Endometrial microvascular endothelial cells (primary cell): ENCODE results near the gene PARK7. TPM values are rescaled to one million over a fixed set of nuclear protein-coding genes. Genes with fewer than 3 reads are reported as not detected.

Experiments
- in situ Hi-C: cut with HindIII; loops from 2 replicates; pipeline ENCODE4 v1.10.0; 2017; ENCODE audit warnings: low sequenced_read_pairs, low pct_unique_long_range_greater_than_20kb; ENCODE audit errors: inconsistent ontology term
- total RNA-seq: library from RNA; depleted of rRNA; stranded (reverse); fragments of >200 nt; gene quantifications from one replicate; pipeline ENCODE4 v1.2.3, GENCODE V29; 2015; ENCODE audit errors: inconsistent ontology term

The PARK7 gene
- total RNA-seq, 1 donor from 2014 or later = 247 TPM

DNA sequence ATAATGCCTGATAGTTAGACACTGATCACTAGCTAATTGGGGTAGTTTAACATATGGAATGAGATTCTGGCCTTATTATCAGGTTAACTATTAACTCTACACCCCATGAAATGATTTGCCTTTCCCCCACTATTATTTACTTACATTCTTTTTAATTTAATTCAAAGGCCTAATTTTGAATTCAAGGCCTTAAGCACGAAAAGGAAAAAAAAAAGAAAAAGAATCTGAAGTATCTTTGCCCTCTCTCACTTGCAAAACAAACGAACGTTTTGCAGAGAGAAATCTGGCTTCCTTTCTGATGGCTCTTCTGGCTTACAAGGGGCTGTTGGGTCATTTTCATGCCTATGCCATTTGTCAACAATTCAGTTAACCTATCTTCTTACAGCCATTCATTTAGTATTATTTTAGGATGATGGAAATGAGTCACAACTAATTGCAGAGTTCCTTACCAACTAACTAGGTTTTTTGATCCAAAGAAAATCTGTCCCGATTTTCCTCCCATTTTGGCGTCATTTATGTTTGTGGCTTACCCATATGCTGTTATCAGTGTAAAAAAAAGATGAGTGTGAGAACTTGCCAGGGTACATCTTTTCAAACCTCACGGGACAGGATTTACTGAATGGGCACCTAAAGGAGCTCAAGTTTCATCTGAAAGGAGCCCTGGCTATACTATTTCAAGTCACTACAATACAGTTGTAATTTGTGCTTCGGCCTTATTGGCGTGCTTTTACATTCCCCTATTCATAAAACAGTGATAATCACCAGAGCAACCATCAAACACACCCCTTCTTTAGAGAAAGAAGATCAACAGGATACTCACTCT lies 66.4 kb downstream of the PARK7 start:
- in situ Hi-C loops = loop anchor here (25.0 kb wide), 1 partner anchor 184 kb away; no protein-coding TSS in a partner anchor

DNA sequence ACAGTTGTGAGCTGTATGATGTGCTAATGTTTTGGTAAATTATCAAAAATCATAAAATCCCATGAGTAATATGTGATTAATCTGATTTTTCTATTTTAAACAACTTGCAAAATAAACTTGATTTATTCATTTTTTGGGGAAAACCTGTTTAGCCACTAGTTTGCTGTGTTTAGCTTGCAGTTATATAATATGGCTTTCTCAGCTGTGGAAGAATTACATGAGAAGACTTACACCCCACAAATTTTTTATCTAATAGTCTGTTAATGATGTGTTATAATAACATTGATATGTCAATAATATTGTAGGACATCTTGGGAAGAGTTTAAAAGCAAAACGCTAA lies 67.0 kb downstream of the PARK7 start:
- in situ Hi-C loops = loop anchor here (25.0 kb wide), 1 partner anchor 184 kb away; no protein-coding TSS in a partner anchor

DNA sequence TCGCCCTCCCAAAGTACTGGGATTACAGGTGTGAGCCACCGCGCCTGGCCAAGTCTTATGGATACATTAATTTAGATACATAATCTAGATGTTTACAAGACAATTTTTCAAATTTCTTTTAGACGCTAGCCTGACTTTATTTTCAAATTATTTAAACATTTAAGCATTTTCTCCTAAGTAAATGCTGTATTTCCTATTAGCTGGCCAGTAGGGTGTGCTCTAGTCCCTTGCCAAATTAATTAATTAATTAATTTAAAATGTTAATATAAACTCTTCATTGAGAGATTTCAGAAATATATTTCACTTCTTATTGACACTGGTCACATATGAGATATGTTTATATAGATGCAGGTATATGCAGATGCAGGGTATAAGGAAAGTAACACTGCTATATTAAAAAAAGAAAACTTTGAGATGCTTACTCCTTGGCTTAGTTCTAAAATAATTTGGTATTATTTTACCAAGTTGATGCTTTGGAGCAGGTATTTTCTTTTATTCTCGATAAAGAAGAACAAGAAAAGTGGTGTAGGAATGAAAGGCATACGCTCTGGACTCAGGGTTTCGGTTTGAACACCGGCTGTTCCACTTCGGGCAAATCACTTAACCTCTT lies 69.8 kb downstream of the PARK7 start:
- in situ Hi-C loops = loop anchor here (25.0 kb wide), 1 partner anchor 181 kb away; no protein-coding TSS in a partner anchor

DNA sequence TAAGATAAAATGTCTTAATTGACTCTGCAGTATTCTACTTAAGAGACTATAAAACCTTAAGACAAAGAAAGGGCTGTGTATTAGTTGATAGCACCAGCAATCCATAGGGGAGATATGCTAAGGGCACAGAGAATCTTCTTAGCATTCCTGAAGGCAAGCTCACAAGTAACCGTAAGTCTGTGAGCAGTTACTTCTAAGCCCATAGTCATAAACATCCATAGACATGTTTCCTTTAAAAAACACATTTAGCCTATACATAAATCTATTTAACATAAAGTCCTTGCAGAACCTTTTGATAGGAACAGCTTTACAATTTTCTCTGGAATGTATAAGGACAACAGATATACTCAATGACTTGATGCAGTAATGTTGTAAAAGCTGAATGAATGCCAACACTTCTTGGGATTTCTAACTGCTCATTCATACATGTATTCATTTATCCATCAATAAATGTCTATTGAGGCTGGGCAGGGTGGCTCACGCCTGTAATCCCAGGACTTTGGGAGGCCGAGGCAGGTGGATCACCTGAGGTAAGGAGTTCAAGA lies 70.9 kb downstream of the PARK7 start:
- in situ Hi-C loops = loop anchor here (25.0 kb wide), 1 partner anchor 180 kb away; no protein-coding TSS in a partner anchor

DNA sequence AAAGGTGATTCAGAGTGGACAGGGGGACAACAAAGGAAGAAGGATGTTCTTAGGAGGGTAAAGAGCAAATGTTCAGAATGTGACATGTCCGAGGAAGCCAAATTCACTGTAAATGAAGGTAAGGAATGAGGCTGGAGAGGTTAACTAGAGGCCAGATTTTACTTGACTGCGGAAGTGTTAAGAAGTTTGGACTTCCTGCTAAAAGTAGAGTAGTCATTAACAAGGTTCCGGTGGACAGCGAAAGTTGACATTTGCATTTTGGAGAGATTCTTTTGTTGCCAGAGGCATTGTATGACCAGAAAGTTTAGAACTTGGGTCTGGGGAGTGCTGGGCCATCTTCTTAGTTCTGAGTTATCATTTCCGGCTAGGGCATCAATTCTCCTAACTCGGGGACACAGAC lies 71.8 kb downstream of the PARK7 start:
- in situ Hi-C loops = loop anchor here (25.0 kb wide), 1 partner anchor 179 kb away; no protein-coding TSS in a partner anchor

Other genes with a start within 250 kb of the PARK7 start
- gene VAMP3, start 190.4 kb upstream of the PARK7 start, total RNA-seq = 181 TPM
- gene PER3, start 177.4 kb upstream of the PARK7 start, total RNA-seq = 1.2 TPM
- not detected for gene UTS2, start 108.6 kb upstream of the PARK7 start, total RNA-seq
- gene TNFRSF9, start 20.9 kb upstream of the PARK7 start, total RNA-seq = not detected
- gene ERRFI1, start 64.6 kb downstream of the PARK7 start, total RNA-seq = 18.5 TPM